ENCODE measurements around the gene DUS2. TPM values are rescaled to one million over a fixed set of nuclear protein-coding genes. Genes with fewer than 3 reads are reported as not detected.
A peak's percentile ranks its signal among the peaks of the same experiment; 100 is the strongest.
"Not testable (repeated sequence)": the region's sequence is repeated elsewhere in the genome, so short reads cannot be mapped to it uniquely, and the experiment has no call there.

Gene DUS2
- polyA plus RNA-seq, 4 donors, result 7.6 to 12.6 (median 10.0) TPM

- Histone ChIP-seq H3K27ac (ENCODE audit: low read depth in 1 of 3, low read length in 2 of 3) (no peak overlapping the region), H3K27me3 (ENCODE audit: control insufficient read depth in 3 of 3, insufficient read depth in 3 of 3, low read length in 3 of 3) (peaks cover 0 to 2% (median 0%) of the 10 kb centered on the region in 3 donors), H3K4me3 (ENCODE audit: low read depth in 1 of 3, low read length in 3 of 3) (no peak overlapping the region), H3K36me3 (ENCODE audit: control insufficient read depth in 3 of 3, insufficient read depth in 2 of 3, low read depth in 1 of 3, low read length in 3 of 3) (no peaks in the 10 kb centered on the region), H3K9me3 (ENCODE audit: control insufficient read depth in 2 of 2, insufficient read depth in 1 of 2, low read depth in 1 of 2, low read length in 1 of 2) (no peaks in the 10 kb centered on the region), H3K4me1 (ENCODE audit: control insufficient read depth in 3 of 3, insufficient read depth in 2 of 3, low read depth in 1 of 3, low read length in 2 of 3) (peaks cover 2 to 13% (median 4%) of the 10 kb centered on the region in 3 donors)
- FAIRE-seq (no peak), DNase-seq (no peak)
- 43 to 65% (median 58%) methylated on average over 5 of the region's 5 CpGs for WGBS, 3 donors
Observed at GRCh38 chr16:67995423-67995822, 27.7 kb upstream of the DUS2 start.

- DNase-seq, result no peak
Observed at GRCh38 chr16:67996666-67997065, 26.4 kb upstream of the DUS2 start.

DNA sequence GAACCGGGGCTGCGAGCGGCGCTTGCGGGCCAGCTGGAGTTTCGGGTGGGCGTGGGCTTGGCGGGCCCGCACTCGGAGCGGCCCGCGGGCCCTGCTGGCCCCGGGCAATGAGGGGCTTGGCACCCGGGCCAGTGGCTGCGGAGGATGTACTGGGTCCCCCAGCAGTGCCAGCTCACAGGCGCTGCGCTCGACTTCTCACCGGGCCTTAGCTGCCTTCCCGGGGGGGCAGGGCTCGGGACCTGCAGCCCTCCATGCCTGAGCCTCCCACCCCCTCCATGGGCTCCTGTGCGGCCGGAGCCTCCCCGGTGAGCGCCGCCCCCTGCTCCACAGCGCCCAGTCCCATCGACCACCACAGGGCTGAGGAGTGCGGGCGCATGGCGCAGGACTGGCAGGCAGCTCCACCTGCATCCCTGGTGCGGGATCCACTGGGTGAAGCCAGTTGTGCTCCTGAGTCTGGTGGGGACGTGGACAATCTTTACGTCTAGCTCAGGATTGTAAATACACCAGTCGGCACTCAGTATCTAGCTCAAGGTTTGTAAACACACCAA is 24.8 kb upstream of the DUS2 start:
- H3K27ac ChIP-seq (ENCODE audit: low read depth in 1 of 3, low read length in 2 of 3), result peak overlapping the region in 1 of 3 donors; percentile 20
- not testable (repeated sequence) for DNase-seq; FAIRE-seq; H3K4me1 ChIP-seq (ENCODE audit: control insufficient read depth in 3 of 3, insufficient read depth in 2 of 3, low read depth in 1 of 3, low read length in 2 of 3); H3K27me3 ChIP-seq (ENCODE audit: control insufficient read depth in 3 of 3, insufficient read depth in 3 of 3, low read length in 3 of 3); H3K9me3 ChIP-seq (ENCODE audit: control insufficient read depth in 2 of 2, insufficient read depth in 1 of 2, low read depth in 1 of 2, low read length in 1 of 2); H3K4me3 ChIP-seq (ENCODE audit: low read depth in 1 of 3, low read length in 3 of 3); H3K36me3 ChIP-seq (ENCODE audit: control insufficient read depth in 3 of 3, insufficient read depth in 2 of 3, low read depth in 1 of 3, low read length in 3 of 3)
- WGBS, 3 donors, result 92 to 96% (median 92%) methylated on average over 30 to 36 of the region's 36 CpGs

More at GRCh38 chr16:67996666-67997065, 26.4 kb upstream of the DUS2 start:
- no peaks in the 10 kb centered on the region for H3K36me3 ChIP-seq (ENCODE audit: control insufficient read depth in 3 of 3, insufficient read depth in 2 of 3, low read depth in 1 of 3, low read length in 3 of 3)
- no peak for FAIRE-seq
- H3K27me3 ChIP-seq (ENCODE audit: control insufficient read depth in 3 of 3, insufficient read depth in 3 of 3, low read length in 3 of 3), result peaks cover 0 to 2% (median 0%) of the 10 kb centered on the region in 3 donors
- peaks cover 2 to 13% (median 4%) of the 10 kb centered on the region in 3 donors for H3K4me1 ChIP-seq (ENCODE audit: control insufficient read depth in 3 of 3, insufficient read depth in 2 of 3, low read depth in 1 of 3, low read length in 2 of 3)
- H3K4me3 ChIP-seq (ENCODE audit: low read depth in 1 of 3, low read length in 3 of 3), result no peak overlapping the region
- WGBS, 3 donors, result 81 to 84% (median 81%) methylated on average over 5 of the region's 5 CpGs
- H3K9me3 ChIP-seq (ENCODE audit: control insufficient read depth in 2 of 2, insufficient read depth in 1 of 2, low read depth in 1 of 2, low read length in 1 of 2), result no peaks in the 10 kb centered on the region
- H3K27ac ChIP-seq (ENCODE audit: low read depth in 1 of 3, low read length in 2 of 3), result no peak overlapping the region

- not testable (repeated sequence) for FAIRE-seq; H3K36me3 ChIP-seq (ENCODE audit: control insufficient read depth in 3 of 3, insufficient read depth in 2 of 3, low read depth in 1 of 3, low read length in 3 of 3); H3K9me3 ChIP-seq (ENCODE audit: control insufficient read depth in 2 of 2, insufficient read depth in 1 of 2, low read depth in 1 of 2, low read length in 1 of 2); H3K27me3 ChIP-seq (ENCODE audit: control insufficient read depth in 3 of 3, insufficient read depth in 3 of 3, low read length in 3 of 3); H3K4me1 ChIP-seq (ENCODE audit: control insufficient read depth in 3 of 3, insufficient read depth in 2 of 3, low read depth in 1 of 3, low read length in 2 of 3)
- peak in 1 of 2 donors; percentile 19 for DNase-seq
- Histone ChIP-seq H3K4me3 (ENCODE audit: low read depth in 1 of 3, low read length in 3 of 3) (peak within 1 kb of the TSS in 1 of 3 donors; percentile 14), H3K27ac (ENCODE audit: low read depth in 1 of 3, low read length in 2 of 3) (peak within 1 kb of the TSS; percentile 4 to 80 (median 38))
- 54 to 71% (median 64%) methylated on average over 18 of the region's 18 CpGs for whole genome bisulfite sequencing, 3 donors
Observed at GRCh38 chr16:67998779-67999688, 24.1 kb upstream of the DUS2 start, which contains the start of gene DPEP2. DPEP2 (minus strand) TSS chr16:67999484; CDS start chr16:67993212, 6,272 bp downstream.

GRCh38 chr16:67999985-68000384 is 23.1 kb upstream of the DUS2 start:
- H3K9me3 ChIP-seq (ENCODE audit: control insufficient read depth in 2 of 2, insufficient read depth in 1 of 2, low read depth in 1 of 2, low read length in 1 of 2), result no peaks in the 10 kb centered on the region
- no peak overlapping the region for H3K4me3 ChIP-seq (ENCODE audit: low read depth in 1 of 3, low read length in 3 of 3)
- WGBS, 3 donors, result 53 to 79% (median 78%) methylated on average over 2 of the region's 2 CpGs
- no peaks in the 10 kb centered on the region for H3K4me1 ChIP-seq (ENCODE audit: control insufficient read depth in 3 of 3, insufficient read depth in 2 of 3, low read depth in 1 of 3, low read length in 2 of 3)
- peak overlapping the region; percentile 4 to 80 (median 38) for H3K27ac ChIP-seq (ENCODE audit: low read depth in 1 of 3, low read length in 2 of 3)
- peaks cover 0 to 2% (median 0%) of the 10 kb centered on the region in 3 donors for H3K27me3 ChIP-seq (ENCODE audit: control insufficient read depth in 3 of 3, insufficient read depth in 3 of 3, low read length in 3 of 3)
- FAIRE-seq (no peak), DNase-seq (no peak)
- H3K36me3 ChIP-seq (ENCODE audit: control insufficient read depth in 3 of 3, insufficient read depth in 2 of 3, low read depth in 1 of 3, low read length in 3 of 3), result no peaks in the 10 kb centered on the region

DNA sequence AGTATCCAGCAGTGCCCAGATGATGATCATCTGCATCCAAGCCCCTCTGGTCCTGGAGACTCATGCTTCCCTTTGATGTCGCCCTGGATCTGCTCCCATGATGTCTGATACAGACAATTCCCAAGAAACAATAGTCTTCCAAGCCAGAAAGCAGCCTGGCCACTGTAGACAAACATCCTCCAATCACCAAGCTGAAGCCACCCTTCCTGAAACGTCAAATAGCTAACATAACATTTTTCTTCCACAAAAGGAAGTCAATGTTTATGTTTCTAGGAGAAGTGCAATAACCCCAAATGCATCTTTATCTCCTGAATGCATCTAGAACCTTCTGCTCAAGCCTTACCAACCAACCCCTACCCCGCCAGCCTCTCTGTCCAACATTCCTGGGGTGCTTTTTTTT is 22.6 kb upstream of the DUS2 start:
- WGBS, 3 donors, result 30 to 57% (median 49%) methylated on average over 3 of the region's 3 CpGs
- peak overlapping the region in 2 of 3 donors; percentile 38 to 80 for H3K27ac ChIP-seq (ENCODE audit: low read depth in 1 of 3, low read length in 2 of 3)
- H3K4me3 ChIP-seq (ENCODE audit: low read depth in 1 of 3, low read length in 3 of 3), result no peak overlapping the region
- peaks cover 0 to 2% (median 0%) of the 10 kb centered on the region in 3 donors for H3K27me3 ChIP-seq (ENCODE audit: control insufficient read depth in 3 of 3, insufficient read depth in 3 of 3, low read length in 3 of 3)
- no peaks in the 10 kb centered on the region for H3K4me1 ChIP-seq (ENCODE audit: control insufficient read depth in 3 of 3, insufficient read depth in 2 of 3, low read depth in 1 of 3, low read length in 2 of 3)
- FAIRE-seq, result no peak
- H3K36me3 ChIP-seq (ENCODE audit: control insufficient read depth in 3 of 3, insufficient read depth in 2 of 3, low read depth in 1 of 3, low read length in 3 of 3), result no peaks in the 10 kb centered on the region
- no peak for DNase-seq
- no peaks in the 10 kb centered on the region for H3K9me3 ChIP-seq (ENCODE audit: control insufficient read depth in 2 of 2, insufficient read depth in 1 of 2, low read depth in 1 of 2, low read length in 1 of 2)

DNA sequence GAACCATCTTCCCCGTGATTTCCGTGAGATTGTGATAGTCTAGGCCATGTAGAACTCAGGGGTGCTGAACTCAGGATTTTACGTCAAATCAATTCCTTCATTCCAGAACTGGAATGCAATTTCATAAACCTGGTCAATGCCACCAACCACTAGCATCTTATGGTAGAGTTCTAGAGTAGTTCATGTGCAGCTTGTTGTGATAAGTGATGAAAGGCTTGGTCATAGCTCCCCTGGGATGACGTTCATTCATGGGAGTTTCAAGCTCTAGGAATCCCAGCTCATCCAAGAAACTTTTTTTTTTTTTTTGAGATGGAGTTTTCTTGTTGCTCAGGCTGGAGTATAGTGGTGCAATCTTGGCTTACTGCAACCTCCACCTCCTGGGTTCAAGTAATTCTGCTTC is 20.1 kb upstream of the DUS2 start:
- no peak overlapping the region for H3K27ac ChIP-seq (ENCODE audit: low read depth in 1 of 3, low read length in 2 of 3)
- WGBS, 3 donors, result 80 to 89% (median 82%) methylated on average over 4 of the region's 4 CpGs
- H3K9me3 ChIP-seq (ENCODE audit: control insufficient read depth in 2 of 2, insufficient read depth in 1 of 2, low read depth in 1 of 2, low read length in 1 of 2), result no peaks in the 10 kb centered on the region
- no peaks in the 10 kb centered on the region for H3K36me3 ChIP-seq (ENCODE audit: control insufficient read depth in 3 of 3, insufficient read depth in 2 of 3, low read depth in 1 of 3, low read length in 3 of 3)
- no peak for DNase-seq
- H3K27me3 ChIP-seq (ENCODE audit: control insufficient read depth in 3 of 3, insufficient read depth in 3 of 3, low read length in 3 of 3), result peaks cover 0 to 2% (median 0%) of the 10 kb centered on the region in 3 donors
- no peak overlapping the region for H3K4me3 ChIP-seq (ENCODE audit: low read depth in 1 of 3, low read length in 3 of 3)
- no peaks in the 10 kb centered on the region for H3K4me1 ChIP-seq (ENCODE audit: control insufficient read depth in 3 of 3, insufficient read depth in 2 of 3, low read depth in 1 of 3, low read length in 2 of 3)
- FAIRE-seq, result no peak

GRCh38 chr16:68005211-68005610 is 17.9 kb upstream of the DUS2 start:
- 86 to 90% (median 89%) methylated on average over 9 of the region's 9 CpGs for WGBS, 3 donors
- H3K27ac ChIP-seq (ENCODE audit: low read depth in 1 of 3, low read length in 2 of 3), result peak overlapping the region in 2 of 3 donors; percentile 1 to 84
- no peaks in the 10 kb centered on the region for H3K4me1 ChIP-seq (ENCODE audit: control insufficient read depth in 3 of 3, insufficient read depth in 2 of 3, low read depth in 1 of 3, low read length in 2 of 3)
- DNase-seq, result no peak
- H3K9me3 ChIP-seq (ENCODE audit: control insufficient read depth in 2 of 2, insufficient read depth in 1 of 2, low read depth in 1 of 2, low read length in 1 of 2), result no peaks in the 10 kb centered on the region
- peaks cover 0 to 1% (median 0%) of the 10 kb centered on the region in 3 donors for H3K27me3 ChIP-seq (ENCODE audit: control insufficient read depth in 3 of 3, insufficient read depth in 3 of 3, low read length in 3 of 3)
- no peak overlapping the region for H3K4me3 ChIP-seq (ENCODE audit: low read depth in 1 of 3, low read length in 3 of 3)
- no peak for FAIRE-seq
- no peaks in the 10 kb centered on the region for H3K36me3 ChIP-seq (ENCODE audit: control insufficient read depth in 3 of 3, insufficient read depth in 2 of 3, low read depth in 1 of 3, low read length in 3 of 3)
